Duodenal mucosa (tissue), 2 donors: Measurements from ENCODE around the gene ARL15.

Experiments used
- H3K27ac ChIP-seq: one replicate; pipeline ENCODE4 v1.7.0; 2013; ENCODE audit warnings: low read depth, low read length
- H3K27me3 ChIP-seq, 2 donors: one replicate each; pipeline ENCODE4 v1.7.0; 2013; ENCODE audit warnings: low read length in 2 of 2, control low read depth in 1 of 2; ENCODE audit not compliant: insufficient read depth in 2 of 2, control insufficient read depth in 1 of 2
- H3K36me3 ChIP-seq, 2 donors: one replicate each; pipeline ENCODE4 v1.7.0; 2013; ENCODE audit warnings: low read length in 2 of 2, control low read depth in 1 of 2; ENCODE audit not compliant: insufficient read depth in 2 of 2, control insufficient read depth in 1 of 2
- H3K4me1 ChIP-seq, 2 donors: one replicate each; pipeline ENCODE4 v1.7.0; 2013; ENCODE audit warnings: low read length in 2 of 2, control low read depth in 1 of 2; ENCODE audit not compliant: insufficient read depth in 2 of 2, control insufficient read depth in 1 of 2
- H3K4me3 ChIP-seq, 2 donors: one replicate each; pipeline ENCODE4 v1.7.0; 2013; ENCODE audit warnings: low read length in 2 of 2, low read depth in 1 of 2
- H3K9ac ChIP-seq, 2 donors: one replicate each; pipeline ENCODE4 v1.7.0; 2013; ENCODE audit warnings: low read length in 2 of 2, low read depth in 1 of 2
- H3K9me3 ChIP-seq, 2 donors: one replicate each; pipeline ENCODE4 v1.7.0; 2013; ENCODE audit warnings: low read length in 2 of 2, control low read depth in 1 of 2; ENCODE audit not compliant: control insufficient read depth in 1 of 2

Gene ARL15

DNA sequence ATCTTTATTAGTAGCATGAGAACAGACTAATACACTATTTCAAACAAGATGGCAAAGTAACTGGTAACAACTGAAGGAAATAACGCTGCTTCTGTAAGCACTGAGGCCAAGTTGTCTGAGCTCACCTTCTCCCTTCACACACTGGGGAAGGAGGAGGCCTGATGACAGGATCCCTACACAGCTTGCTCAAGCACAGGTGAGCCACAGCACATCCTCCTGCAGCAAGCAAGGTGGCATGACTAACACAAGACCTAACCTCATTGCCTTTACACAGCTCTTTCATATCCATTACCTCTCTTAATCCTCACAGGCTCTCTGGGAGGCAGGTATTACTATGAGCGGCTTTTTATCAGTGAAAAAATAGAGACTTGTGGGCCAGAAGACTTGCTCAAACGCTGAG is 83.3 kb downstream of the ARL15 start:
- Histone ChIP-seq H3K9ac (no peak overlapping the region), H3K36me3 (no peaks in the 10 kb centered on the region), H3K27me3 (no peaks in the 10 kb centered on the region), H3K4me3 (no peak overlapping the region), H3K9me3 (no peaks in the 10 kb centered on the region), H3K27ac (no peak overlapping the region), H3K4me1 (peaks cover 0 to 6% of the 10 kb centered on the region in 2 donors)

DNA sequence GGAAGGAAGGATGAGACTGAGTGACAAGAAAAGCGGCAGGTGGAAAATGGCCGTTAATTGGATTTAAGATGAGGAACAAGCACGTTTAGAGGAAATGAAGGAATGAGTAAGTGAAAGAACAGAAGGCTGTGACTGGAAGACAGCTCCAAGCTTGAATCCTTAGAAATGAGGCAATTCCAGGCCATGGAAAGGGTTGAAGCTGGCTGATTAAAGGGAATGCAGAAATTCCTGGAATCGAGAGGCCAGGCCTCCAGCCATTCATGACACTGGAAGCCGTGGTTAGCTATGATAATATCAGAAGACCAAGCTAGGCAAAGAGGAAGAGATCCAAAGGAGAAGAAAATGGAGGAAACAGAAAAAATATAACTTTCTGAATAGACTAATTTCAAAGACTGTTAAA is 84.2 kb downstream of the ARL15 start:
- H3K27me3 ChIP-seq, result no peaks in the 10 kb centered on the region
- H3K27ac ChIP-seq, result no peak overlapping the region
- H3K4me3 ChIP-seq, result no peak overlapping the region
- no peaks in the 10 kb centered on the region for H3K9me3 ChIP-seq
- no peaks in the 10 kb centered on the region for H3K36me3 ChIP-seq
- peaks cover 0 to 6% of the 10 kb centered on the region in 2 donors for H3K4me1 ChIP-seq
- no peak overlapping the region for H3K9ac ChIP-seq

DNA sequence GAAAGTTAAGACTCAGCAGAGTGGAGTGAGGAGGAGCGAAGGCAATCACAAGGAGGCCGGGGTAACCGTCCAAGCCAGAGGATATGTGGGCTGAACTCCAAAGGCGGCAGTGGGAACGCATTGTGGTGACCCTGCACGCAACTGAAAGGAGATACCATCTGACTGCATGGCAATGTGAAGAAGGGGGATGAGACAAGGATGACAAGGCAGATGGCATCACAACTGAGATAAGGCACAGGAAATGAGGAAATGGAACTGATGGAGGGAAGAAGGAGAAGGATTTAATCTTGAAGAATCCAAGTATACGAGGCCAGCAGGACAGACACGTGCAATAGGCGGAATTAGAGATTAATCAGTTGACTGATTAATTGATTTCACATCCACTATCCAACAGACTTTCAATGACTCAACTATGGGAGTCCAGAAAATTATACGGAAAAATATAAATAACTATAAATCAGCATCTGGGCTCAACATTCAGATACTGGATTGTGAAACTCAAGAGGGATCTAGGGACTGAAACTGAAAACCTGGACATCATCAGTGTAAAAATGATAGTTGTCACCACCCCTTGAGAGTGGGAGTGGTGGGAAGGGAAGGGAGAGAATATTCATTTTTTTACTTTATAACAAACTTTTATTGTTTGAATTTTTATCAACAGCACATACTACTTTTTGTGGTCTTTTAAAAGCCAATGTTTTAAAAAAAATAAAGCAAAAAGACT is 86.1 kb downstream of the ARL15 start:
- Histone ChIP-seq H3K4me3 (no peak overlapping the region), H3K27me3 (no peaks in the 10 kb centered on the region), H3K27ac (no peak overlapping the region), H3K4me1 (peaks cover 0 to 4% of the 10 kb centered on the region in 2 donors), H3K9ac (no peak overlapping the region), H3K36me3 (no peaks in the 10 kb centered on the region), H3K9me3 (no peaks in the 10 kb centered on the region)

GRCh38 chr5:54222336-54222735 is 88.0 kb downstream of the ARL15 start:
- H3K9ac ChIP-seq, result no peak overlapping the region
- H3K9me3 ChIP-seq, result no peaks in the 10 kb centered on the region
- no peaks in the 10 kb centered on the region for H3K4me1 ChIP-seq
- H3K4me3 ChIP-seq, result no peak overlapping the region
- H3K36me3 ChIP-seq, result no peaks in the 10 kb centered on the region
- H3K27ac ChIP-seq, result no peak overlapping the region
- H3K27me3 ChIP-seq, result no peaks in the 10 kb centered on the region

- Histone ChIP-seq H3K9ac (no peak overlapping the region), H3K4me1 (no peaks in the 10 kb centered on the region)
Measured at GRCh38 chr5:54221135-54221534, 89.2 kb downstream of the ARL15 start.

DNA sequence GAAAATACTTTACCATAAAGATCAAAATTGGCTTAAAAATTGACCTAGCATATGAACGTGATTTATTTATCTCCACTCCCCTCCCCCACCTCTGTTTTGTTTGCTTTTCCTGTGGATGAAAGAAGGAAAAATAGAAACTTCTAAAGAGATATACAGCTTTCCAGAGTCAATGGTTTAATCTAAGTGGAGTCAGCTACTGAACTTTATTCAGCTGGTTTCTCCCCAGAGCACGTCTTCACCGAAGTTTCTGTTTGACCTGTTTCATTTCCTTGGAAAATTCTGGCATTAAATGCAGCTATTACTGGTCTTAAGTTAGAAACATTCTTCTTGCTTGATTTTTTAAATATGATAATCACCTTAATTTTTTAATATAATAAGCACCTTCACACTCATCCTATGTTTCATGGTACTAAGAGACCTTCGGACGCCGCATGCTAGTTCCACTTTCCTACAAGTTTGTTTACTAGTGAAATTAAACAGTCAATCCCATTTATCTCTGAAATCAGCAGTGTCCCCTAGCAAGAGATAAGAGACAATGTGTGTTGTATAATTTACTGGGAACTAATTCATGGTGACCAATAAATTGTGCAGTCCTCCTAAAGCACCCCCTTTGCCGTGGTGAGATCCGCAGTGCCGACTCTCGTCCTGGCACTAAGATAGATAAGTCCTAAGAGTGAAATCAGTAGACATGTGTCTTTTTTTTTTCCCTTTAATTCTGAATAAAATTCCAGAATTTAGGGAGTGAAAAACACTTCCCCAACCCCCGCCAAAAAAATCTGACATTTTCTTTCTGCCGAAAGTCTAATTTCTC is 89.9 kb downstream of the ARL15 start:
- H3K27me3 ChIP-seq, result no peaks in the 10 kb centered on the region
- no peak overlapping the region for H3K4me3 ChIP-seq
- H3K9me3 ChIP-seq, result no peaks in the 10 kb centered on the region
- no peak overlapping the region for H3K27ac ChIP-seq
- no peaks in the 10 kb centered on the region for H3K4me1 ChIP-seq
- H3K9ac ChIP-seq, result no peak overlapping the region
- H3K36me3 ChIP-seq, result no peaks in the 10 kb centered on the region

More at GRCh38 chr5:54221135-54221534, 89.2 kb downstream of the ARL15 start:
- Histone ChIP-seq H3K36me3 (no peaks in the 10 kb centered on the region), H3K27ac (no peak overlapping the region), H3K27me3 (no peaks in the 10 kb centered on the region), H3K9me3 (no peaks in the 10 kb centered on the region), H3K4me3 (no peak overlapping the region)

GRCh38 chr5:54217826-54218503 is 92.4 kb downstream of the ARL15 start:
- H3K36me3 ChIP-seq, result no peaks in the 10 kb centered on the region
- no peak overlapping the region for H3K27ac ChIP-seq
- no peaks in the 10 kb centered on the region for H3K4me1 ChIP-seq
- no peak overlapping the region for H3K4me3 ChIP-seq
- H3K27me3 ChIP-seq, result no peaks in the 10 kb centered on the region
- no peaks in the 10 kb centered on the region for H3K9me3 ChIP-seq
- no peak overlapping the region for H3K9ac ChIP-seq

DNA sequence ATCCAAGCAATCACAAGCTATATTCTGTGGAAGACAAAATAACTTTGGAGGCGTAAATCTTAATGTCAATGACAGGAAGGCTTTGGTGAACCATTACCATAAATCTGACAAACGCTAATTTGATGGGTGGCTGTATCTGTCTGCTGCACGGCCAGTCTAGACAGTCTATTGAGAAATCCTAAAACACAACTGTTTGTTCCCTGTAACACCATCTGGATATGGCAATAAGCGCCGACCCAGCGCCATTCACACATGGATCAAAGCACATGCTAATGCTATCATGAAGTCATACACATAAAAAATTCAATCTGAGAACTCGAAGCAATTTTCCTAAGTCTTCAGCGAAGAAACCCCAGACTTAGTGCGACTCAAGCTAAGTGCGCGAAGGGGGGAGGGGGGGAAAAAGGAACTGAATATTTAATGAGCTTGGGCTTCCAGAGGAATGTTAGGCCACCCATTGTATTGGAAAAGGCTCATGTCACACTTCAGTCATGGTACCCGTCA is 95.1 kb downstream of the ARL15 start:
- Histone ChIP-seq H3K27ac (no peak overlapping the region), H3K9me3 (no peaks in the 10 kb centered on the region), H3K36me3 (no peaks in the 10 kb centered on the region), H3K27me3 (no peaks in the 10 kb centered on the region), H3K4me3 (no peak overlapping the region), H3K4me1 (peaks cover 0 to 4% of the 10 kb centered on the region in 2 donors), H3K9ac (no peak overlapping the region)

GRCh38 chr5:54214722-54215121 is 95.7 kb downstream of the ARL15 start:
- Histone ChIP-seq H3K36me3 (no peaks in the 10 kb centered on the region), H3K4me3 (no peak overlapping the region), H3K27me3 (no peaks in the 10 kb centered on the region), H3K9ac (no peak overlapping the region), H3K4me1 (peaks cover 0 to 4% of the 10 kb centered on the region in 2 donors), H3K27ac (no peak overlapping the region), H3K9me3 (no peaks in the 10 kb centered on the region)

- H3K9me3 ChIP-seq, result no peaks in the 10 kb centered on the region
- no peak overlapping the region for H3K9ac ChIP-seq
- no peaks in the 10 kb centered on the region for H3K27me3 ChIP-seq
- H3K27ac ChIP-seq, result no peak overlapping the region
- no peaks in the 10 kb centered on the region for H3K36me3 ChIP-seq
- H3K4me3 ChIP-seq, result no peak overlapping the region
- peaks cover 0 to 4% of the 10 kb centered on the region in 2 donors for H3K4me1 ChIP-seq
Measured at GRCh38 chr5:54212331-54212730, 98.0 kb downstream of the ARL15 start.
